Neural cell (in vitro differentiated cells): ENCODE data around the gene SMIM23.

Source experiments
- EP300 ChIP-seq: fragments of 450-650 bp; conservative IDR thresholded peaks from 2 replicates; pipeline ENCODE4 v1.6.1; 2014; ENCODE audit warnings: antibody characterized with exemption, mild to moderate bottlenecking, moderate library complexity; ENCODE audit not compliant: poor library complexity, severe bottlenecking
- SMC3 ChIP-seq: fragments of 450-650 bp; conservative IDR thresholded peaks from 2 replicates; pipeline ENCODE4 v1.6.1; 2014; ENCODE audit warnings: antibody characterized with exemption, mild to moderate bottlenecking, moderate library complexity; ENCODE audit not compliant: poor library complexity

DNA sequence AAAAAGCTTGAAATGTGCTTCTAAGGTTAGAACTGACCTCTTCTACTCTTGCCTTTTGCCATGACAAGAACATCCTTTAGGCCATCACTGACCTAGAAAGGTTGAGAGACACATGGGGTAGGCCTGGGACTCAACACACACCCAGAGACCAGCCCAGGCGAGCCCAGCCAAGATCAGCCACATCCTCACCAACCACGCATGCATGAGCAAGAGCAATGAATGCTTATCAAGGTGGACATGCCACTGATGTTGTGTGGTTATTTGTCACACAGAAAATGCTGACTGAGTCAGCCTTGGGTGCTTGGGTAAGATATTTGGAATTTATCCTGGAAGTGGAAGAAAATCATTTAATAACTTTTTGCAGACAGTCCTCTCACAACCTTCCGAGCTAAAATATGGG lies 39.4 kb downstream of the SMIM23 start:
- TF ChIP-seq EP300 (no peak), SMC3 (no peak)
